ENCODE data around the gene PARD6B.
"Not testable (repeated sequence)": the region's sequence is repeated elsewhere in the genome, so short reads cannot be mapped to it uniquely, and the experiment has no call there.

The PARD6B gene

DNA sequence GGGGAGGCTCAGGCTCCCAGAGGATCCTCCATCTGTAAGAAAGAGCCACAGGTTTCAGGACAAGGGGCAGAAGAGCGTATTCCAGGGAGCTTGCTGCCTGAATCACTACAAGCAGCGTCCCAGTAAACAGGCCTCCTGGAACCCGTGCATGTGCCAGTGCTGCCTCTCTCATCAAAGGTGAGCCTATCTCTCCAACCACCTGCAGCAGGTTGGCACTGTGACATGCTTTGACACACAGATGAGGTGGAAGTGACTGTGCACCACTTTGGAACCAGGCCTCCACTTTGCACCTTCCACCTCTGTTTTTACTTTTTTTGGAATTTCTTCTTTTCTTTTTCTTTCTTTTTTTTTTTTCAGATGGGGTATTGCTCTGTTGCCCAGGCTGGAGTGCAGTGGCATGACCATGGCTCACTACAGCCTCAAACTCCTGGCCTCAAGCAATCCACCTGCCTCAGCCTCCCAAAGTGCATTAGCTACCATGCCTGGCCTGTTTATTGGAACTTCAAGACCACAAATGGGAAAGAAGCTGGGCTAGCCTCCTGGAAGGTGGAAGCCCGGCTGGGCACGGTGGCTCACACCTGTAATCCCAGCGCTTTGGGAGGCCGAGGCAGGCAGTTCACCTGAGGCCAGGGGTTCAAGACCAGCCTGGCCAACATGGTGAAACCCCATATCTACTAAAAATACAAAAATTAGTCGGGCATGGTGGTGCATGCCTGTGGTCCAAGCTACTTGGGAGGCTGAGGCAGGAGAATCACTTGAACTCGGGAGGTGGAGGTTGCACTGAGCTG lies 27.5 kb upstream of the PARD6B start:
- not testable (repeated sequence) for DNase-seq; H3K27ac ChIP-seq (ENCODE audit: insufficient read depth, low read length, poor library complexity, severe bottlenecking); H3K36me3 ChIP-seq (ENCODE audit: control insufficient read depth, insufficient read depth, low read length); H3K9me3 ChIP-seq (ENCODE audit: control insufficient read depth, low read length); H3K4me3 ChIP-seq (ENCODE audit: insufficient read depth, low read depth, low read length, poor library complexity, severe bottlenecking); H3K27me3 ChIP-seq (replicated peaks; ENCODE audit: control insufficient read depth, insufficient read depth, low read length, poor library complexity, severe bottlenecking); H3K4me1 ChIP-seq (ENCODE audit: control insufficient read depth, insufficient read depth, low read length, poor library complexity, severe bottlenecking)

DNA sequence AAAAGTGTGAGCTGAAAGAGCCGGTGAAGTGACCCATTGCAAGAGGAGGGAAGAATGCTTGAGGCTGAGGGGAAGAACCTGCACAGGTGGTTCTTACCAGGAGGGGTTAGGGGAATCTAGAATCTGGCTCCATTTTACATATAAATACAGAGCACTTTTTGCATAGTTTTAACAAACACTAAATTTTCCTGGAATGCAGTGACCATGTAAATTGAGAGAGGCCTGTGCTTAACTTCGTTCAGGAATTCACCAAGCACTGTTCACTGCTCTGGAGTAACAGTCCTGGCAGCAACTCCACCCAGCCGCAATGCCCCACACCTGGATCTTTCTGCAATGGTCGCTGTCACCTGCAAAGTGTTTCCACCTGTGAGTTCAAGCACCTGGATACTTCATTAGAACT lies 26.9 kb upstream of the PARD6B start:
- H3K4me3 ChIP-seq (ENCODE audit: insufficient read depth, low read depth, low read length, poor library complexity, severe bottlenecking) = no peak overlapping the region
- no peaks in the 10 kb centered on the region for H3K27me3 ChIP-seq (replicated peaks; ENCODE audit: control insufficient read depth, insufficient read depth, low read length, poor library complexity, severe bottlenecking)
- no peaks in the 10 kb centered on the region for H3K36me3 ChIP-seq (ENCODE audit: control insufficient read depth, insufficient read depth, low read length)
- no peaks in the 10 kb centered on the region for H3K4me1 ChIP-seq (ENCODE audit: control insufficient read depth, insufficient read depth, low read length, poor library complexity, severe bottlenecking)
- H3K9me3 ChIP-seq (ENCODE audit: control insufficient read depth, low read length) = no peaks in the 10 kb centered on the region
- no peak for DNase-seq
- no peak overlapping the region for H3K27ac ChIP-seq (ENCODE audit: insufficient read depth, low read length, poor library complexity, severe bottlenecking)

DNA sequence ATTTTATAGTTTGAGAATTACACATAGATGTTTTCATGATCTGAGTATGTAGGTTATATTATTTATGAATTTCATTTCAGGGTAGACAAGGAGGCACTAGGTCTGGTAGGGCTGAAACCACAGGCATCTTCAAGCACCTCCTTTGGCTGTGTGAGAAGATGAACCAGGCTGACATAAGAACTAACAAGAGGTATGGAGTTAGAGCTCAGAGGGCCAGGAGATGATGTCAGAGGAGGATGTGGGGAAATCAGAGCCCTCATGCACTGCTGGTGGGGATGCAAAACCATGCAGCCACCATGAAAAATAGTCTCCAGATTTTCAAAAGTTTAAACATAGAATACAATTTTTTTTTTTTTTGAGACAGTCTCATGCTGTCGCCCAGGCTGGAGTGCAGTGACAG lies 26.4 kb upstream of the PARD6B start:
- no peak for DNase-seq
- Histone ChIP-seq H3K4me3 (ENCODE audit: insufficient read depth, low read depth, low read length, poor library complexity, severe bottlenecking) (no peak overlapping the region), H3K9me3 (ENCODE audit: control insufficient read depth, low read length) (no peaks in the 10 kb centered on the region), H3K4me1 (ENCODE audit: control insufficient read depth, insufficient read depth, low read length, poor library complexity, severe bottlenecking) (no peaks in the 10 kb centered on the region), H3K27me3 (replicated peaks; ENCODE audit: control insufficient read depth, insufficient read depth, low read length, poor library complexity, severe bottlenecking) (no peaks in the 10 kb centered on the region), H3K27ac (ENCODE audit: insufficient read depth, low read length, poor library complexity, severe bottlenecking) (no peak overlapping the region), H3K36me3 (ENCODE audit: control insufficient read depth, insufficient read depth, low read length) (no peaks in the 10 kb centered on the region)

DNA sequence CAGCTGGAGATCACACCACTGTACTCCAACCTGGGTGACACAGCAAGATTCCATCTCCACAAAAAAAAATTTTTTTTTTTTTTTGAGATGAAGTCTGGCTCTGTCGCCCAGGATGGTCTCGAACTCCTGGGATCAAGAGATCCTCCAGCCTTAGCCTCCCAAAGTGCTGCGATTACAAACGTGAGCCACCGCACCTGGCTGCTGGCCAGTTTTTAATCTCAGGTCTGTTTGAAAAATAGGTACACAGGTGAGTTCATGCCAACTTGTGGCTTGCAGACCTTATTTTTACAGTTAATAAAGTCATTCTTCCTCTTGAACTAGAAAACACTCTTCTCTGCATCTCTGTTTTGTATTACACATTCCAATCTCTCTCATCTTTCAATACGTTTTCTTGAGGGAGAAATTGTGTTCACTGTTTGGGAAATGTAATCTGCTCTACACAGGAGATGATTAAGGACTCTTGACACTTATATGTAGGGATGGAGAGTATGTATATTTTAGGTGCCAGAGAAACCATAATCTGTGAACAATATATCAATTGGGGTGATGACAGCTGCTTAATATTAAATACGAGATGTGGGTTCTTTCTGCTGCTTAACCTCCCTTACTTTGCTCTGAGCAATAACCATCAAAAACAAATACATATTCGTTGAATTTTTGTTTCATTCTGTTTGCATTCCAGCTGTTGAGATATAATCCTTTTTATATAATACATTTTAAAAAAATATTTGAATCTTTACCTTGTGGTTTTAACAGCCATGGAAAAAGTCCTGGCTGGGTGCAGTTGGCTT lies 22.3 kb upstream of the PARD6B start:
- DNase-seq = no peak
- Histone ChIP-seq H3K4me3 (ENCODE audit: insufficient read depth, low read depth, low read length, poor library complexity, severe bottlenecking) (no peak overlapping the region), H3K36me3 (ENCODE audit: control insufficient read depth, insufficient read depth, low read length) (no peaks in the 10 kb centered on the region), H3K27ac (ENCODE audit: insufficient read depth, low read length, poor library complexity, severe bottlenecking) (no peak overlapping the region), H3K4me1 (ENCODE audit: control insufficient read depth, insufficient read depth, low read length, poor library complexity, severe bottlenecking) (no peaks in the 10 kb centered on the region), H3K27me3 (replicated peaks; ENCODE audit: control insufficient read depth, insufficient read depth, low read length, poor library complexity, severe bottlenecking) (peaks cover 7% of the 10 kb centered on the region), H3K9me3 (ENCODE audit: control insufficient read depth, low read length) (no peaks in the 10 kb centered on the region)

DNA sequence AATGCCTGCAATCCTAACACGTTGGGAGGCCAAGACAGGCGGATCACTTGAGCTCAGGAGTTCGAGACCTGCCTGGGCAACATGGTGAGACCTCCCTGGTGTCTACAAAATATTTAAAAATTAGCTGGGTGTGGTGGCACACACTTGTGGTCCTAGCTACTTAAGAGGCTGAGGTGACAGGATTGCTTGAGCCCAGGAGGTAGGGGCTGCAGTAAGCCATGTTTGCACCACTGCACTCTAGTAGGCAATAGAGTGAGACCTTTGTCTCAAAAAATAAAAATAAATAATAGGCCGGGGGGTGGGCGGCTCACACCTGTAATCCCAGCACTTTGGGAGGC lies 21.8 kb upstream of the PARD6B start:
- no peaks in the 10 kb centered on the region for H3K4me1 ChIP-seq (ENCODE audit: control insufficient read depth, insufficient read depth, low read length, poor library complexity, severe bottlenecking)
- no peak overlapping the region for H3K27ac ChIP-seq (ENCODE audit: insufficient read depth, low read length, poor library complexity, severe bottlenecking)
- DNase-seq = no peak

DNA sequence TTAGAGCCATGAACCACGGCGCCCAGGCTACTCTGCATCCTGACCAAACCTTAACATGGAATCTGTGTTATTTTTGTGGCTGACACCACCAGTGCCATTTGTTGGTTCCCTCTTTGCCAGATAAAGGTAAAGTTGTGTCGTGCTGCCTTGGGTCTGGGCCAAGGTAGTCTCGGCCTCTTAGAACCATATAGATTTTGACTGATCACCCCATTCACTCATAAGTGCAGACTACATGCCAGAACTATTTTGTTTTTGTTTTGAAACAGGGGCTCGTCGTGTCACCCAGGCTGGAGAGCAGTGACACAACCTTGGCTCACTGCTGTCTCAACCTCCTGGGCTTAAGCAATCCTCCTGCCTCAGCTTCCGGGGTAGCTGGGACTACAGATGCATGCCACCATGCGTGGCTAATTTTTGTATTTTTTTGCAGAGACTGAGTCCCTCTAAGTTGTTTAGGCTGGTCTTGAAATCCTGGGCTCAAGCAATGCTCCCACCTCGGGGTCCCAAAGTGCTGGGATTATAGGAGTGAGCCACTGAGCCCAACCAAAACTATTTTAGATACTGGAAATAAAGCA lies 20.8 kb upstream of the PARD6B start:
- no peak overlapping the region for H3K4me3 ChIP-seq (ENCODE audit: insufficient read depth, low read depth, low read length, poor library complexity, severe bottlenecking)
- peaks cover 7% of the 10 kb centered on the region for H3K27me3 ChIP-seq (replicated peaks; ENCODE audit: control insufficient read depth, insufficient read depth, low read length, poor library complexity, severe bottlenecking)
- no peaks in the 10 kb centered on the region for H3K4me1 ChIP-seq (ENCODE audit: control insufficient read depth, insufficient read depth, low read length, poor library complexity, severe bottlenecking)
- H3K27ac ChIP-seq (ENCODE audit: insufficient read depth, low read length, poor library complexity, severe bottlenecking) = no peak overlapping the region
- no peak for DNase-seq
- no peaks in the 10 kb centered on the region for H3K36me3 ChIP-seq (ENCODE audit: control insufficient read depth, insufficient read depth, low read length)
- H3K9me3 ChIP-seq (ENCODE audit: control insufficient read depth, low read length) = no peaks in the 10 kb centered on the region

More for the DNA sequence above, 21.8 kb upstream of the PARD6B start:
- H3K9me3 ChIP-seq (ENCODE audit: control insufficient read depth, low read length) = no peaks in the 10 kb centered on the region
- H3K27me3 ChIP-seq (replicated peaks; ENCODE audit: control insufficient read depth, insufficient read depth, low read length, poor library complexity, severe bottlenecking) = peaks cover 7% of the 10 kb centered on the region
- no peaks in the 10 kb centered on the region for H3K36me3 ChIP-seq (ENCODE audit: control insufficient read depth, insufficient read depth, low read length)
- no peak overlapping the region for H3K4me3 ChIP-seq (ENCODE audit: insufficient read depth, low read depth, low read length, poor library complexity, severe bottlenecking)

DNA sequence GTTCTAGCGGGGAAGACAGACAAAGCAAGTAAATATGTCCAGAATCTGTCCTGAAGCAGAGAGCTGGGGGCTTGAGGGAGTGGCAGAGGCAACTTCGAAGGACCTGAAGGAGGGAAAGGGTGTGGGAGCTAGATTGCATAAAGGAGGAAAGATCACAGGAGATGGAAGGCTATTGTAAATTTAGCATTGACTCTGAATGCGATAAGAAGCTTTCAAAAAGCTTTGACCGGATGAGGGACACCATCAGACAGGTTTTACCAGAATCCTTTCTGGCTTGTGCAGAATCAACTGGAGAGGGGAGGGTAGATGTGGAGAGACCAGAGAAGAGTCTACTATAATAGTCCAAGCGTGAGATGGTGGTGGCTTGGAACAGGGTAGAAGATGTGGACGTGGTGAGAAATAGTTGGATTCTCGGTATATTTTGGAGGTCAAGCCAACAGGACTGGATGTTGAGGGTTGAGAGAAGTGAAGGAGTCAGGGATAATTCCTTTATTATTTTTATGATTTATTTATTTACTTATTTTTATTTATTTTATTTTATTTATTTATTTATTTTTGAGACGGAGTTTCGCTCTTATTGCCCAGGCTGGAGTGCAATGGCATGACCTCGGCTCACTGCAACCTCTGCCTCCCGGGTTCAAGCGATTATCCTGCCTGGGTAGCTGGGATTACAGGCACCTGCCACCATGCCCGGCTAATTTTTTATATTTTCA lies 20.1 kb upstream of the PARD6B start:
- Histone ChIP-seq H3K27me3 (replicated peaks; ENCODE audit: control insufficient read depth, insufficient read depth, low read length, poor library complexity, severe bottlenecking) (peaks cover 7% of the 10 kb centered on the region), H3K4me1 (ENCODE audit: control insufficient read depth, insufficient read depth, low read length, poor library complexity, severe bottlenecking) (no peaks in the 10 kb centered on the region), H3K4me3 (ENCODE audit: insufficient read depth, low read depth, low read length, poor library complexity, severe bottlenecking) (no peak overlapping the region), H3K9me3 (ENCODE audit: control insufficient read depth, low read length) (no peaks in the 10 kb centered on the region), H3K27ac (ENCODE audit: insufficient read depth, low read length, poor library complexity, severe bottlenecking) (no peak overlapping the region), H3K36me3 (ENCODE audit: control insufficient read depth, insufficient read depth, low read length) (no peaks in the 10 kb centered on the region)
- no peak for DNase-seq

DNA sequence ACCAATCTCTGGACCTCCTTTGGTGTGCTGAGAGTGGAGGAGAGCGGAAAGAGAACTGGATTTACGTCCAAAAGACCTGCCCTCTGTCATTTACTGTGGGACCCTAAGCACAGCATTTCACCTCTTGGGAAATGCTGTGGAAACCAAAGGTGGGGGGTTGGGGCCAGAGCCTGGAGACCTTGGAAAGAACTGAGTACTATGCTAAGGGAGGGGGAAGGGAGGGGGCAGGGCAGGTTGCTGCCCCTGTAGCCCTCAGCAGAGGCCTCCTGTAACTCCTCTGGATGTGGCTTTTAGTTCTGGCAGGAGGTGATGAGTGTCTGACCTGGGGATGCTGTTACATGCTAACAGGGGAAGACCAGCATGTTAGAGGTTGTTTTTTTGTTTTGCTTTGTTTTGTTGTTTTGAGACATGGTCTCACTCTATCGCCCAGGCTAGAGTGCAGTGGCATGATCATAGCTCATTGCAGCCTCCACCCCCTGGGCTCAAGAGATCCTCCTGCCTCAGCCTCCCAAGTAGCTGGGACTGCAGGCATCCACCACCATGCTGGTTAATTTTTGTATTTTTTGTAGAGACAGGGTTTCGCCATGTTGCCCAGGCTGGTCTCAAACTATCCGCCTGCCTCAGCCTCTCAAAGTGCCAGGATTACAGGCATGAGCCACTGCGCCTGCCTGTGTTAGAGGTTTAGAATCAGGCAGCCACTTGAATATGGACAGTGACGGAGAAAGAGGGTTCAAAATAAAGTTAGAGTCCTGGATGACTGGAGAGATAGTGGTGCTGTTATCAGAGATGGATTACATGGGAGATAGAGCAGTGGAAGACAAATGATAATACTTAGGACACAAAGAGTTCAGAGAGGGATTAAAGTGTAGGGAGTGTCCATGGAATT lies 18.4 kb upstream of the PARD6B start:
- Histone ChIP-seq H3K4me3 (ENCODE audit: insufficient read depth, low read depth, low read length, poor library complexity, severe bottlenecking) (no peak overlapping the region), H3K4me1 (ENCODE audit: control insufficient read depth, insufficient read depth, low read length, poor library complexity, severe bottlenecking) (no peaks in the 10 kb centered on the region), H3K9me3 (ENCODE audit: control insufficient read depth, low read length) (no peaks in the 10 kb centered on the region), H3K27ac (ENCODE audit: insufficient read depth, low read length, poor library complexity, severe bottlenecking) (no peak overlapping the region), H3K36me3 (ENCODE audit: control insufficient read depth, insufficient read depth, low read length) (no peaks in the 10 kb centered on the region), H3K27me3 (replicated peaks; ENCODE audit: control insufficient read depth, insufficient read depth, low read length, poor library complexity, severe bottlenecking) (peaks cover 7% of the 10 kb centered on the region)
- no peak for DNase-seq

DNA sequence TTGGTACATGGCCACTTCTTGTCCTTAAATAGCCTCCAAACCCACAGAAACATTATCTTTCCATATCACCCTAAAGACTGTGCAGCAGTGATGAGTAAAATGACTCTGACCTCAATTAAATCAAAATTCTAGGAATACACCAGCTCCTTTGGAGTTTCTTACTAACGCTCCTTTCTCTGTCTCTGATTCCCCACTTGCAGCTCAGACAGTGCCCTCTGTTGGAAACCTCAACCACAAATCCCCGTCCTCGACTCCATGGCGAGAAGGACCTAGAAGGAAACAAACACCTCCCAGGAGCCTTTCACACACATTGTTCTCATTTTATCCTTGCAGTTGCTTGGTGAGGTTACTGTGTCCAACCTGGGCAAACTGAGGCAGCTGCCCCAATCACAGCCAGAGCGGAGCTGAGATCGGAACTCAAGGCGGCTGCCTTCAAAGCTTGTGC lies 17.7 kb upstream of the PARD6B start:
- Histone ChIP-seq H3K4me1 (ENCODE audit: control insufficient read depth, insufficient read depth, low read length, poor library complexity, severe bottlenecking) (no peaks in the 10 kb centered on the region), H3K27me3 (replicated peaks; ENCODE audit: control insufficient read depth, insufficient read depth, low read length, poor library complexity, severe bottlenecking) (peaks cover 7% of the 10 kb centered on the region), H3K27ac (ENCODE audit: insufficient read depth, low read length, poor library complexity, severe bottlenecking) (no peak overlapping the region), H3K36me3 (ENCODE audit: control insufficient read depth, insufficient read depth, low read length) (no peaks in the 10 kb centered on the region), H3K4me3 (ENCODE audit: insufficient read depth, low read depth, low read length, poor library complexity, severe bottlenecking) (no peak overlapping the region), H3K9me3 (ENCODE audit: control insufficient read depth, low read length) (no peaks in the 10 kb centered on the region)
- DNase-seq = no peak
